Activated CD4-positive, alpha-beta T cell treated with anti-CD3 and anti-CD28 coated beads, Interleukin-2, amount 50 U/mL, for 48 hours (primary cell): ENCODE measurements around the gene B4GALNT4.
"Not testable (repeated sequence)": the region's sequence is repeated elsewhere in the genome, so short reads cannot be mapped to it uniquely, and the experiment has no call there.

Source experiments
- DNase-seq, 2 experiments: peaks; one replicate each; pipeline ENCODE4 v3.0.0-alpha.2; 2020

Gene B4GALNT4

DNA sequence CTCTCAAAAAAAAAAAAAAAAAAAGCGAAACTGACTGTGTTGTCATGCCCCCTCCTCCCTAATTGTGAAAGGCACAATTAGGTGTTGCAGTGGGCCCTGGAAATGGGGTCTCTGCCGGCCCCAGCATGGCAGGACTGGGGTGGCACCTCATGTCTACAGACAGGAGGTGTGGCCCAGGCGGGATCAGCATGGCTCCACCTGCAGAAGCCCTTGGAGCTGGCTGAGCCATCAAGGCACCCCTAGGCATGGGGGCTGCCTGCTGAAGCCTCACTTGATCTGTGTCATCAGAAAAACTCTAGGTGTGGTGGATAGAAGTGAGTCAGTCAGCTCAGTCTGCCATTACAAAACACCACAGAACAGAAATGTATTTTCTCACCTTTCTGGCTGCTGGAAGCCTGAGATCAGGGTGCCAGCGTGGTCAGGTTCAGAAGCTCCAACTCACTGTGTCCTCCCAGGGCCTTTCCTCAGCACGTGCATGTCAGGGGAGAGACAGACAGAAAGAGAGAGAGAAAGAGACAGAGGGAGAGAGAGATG is 10.1 kb upstream of the B4GALNT4 start:
- no peak for DNase-seq

- no peak for DNase-seq
Measured at GRCh38 chr11:360326-361280, 8.7 kb upstream of the B4GALNT4 start.

- no peak for DNase-seq
Measured at GRCh38 chr11:362642-363442, 6.5 kb upstream of the B4GALNT4 start.

DNA sequence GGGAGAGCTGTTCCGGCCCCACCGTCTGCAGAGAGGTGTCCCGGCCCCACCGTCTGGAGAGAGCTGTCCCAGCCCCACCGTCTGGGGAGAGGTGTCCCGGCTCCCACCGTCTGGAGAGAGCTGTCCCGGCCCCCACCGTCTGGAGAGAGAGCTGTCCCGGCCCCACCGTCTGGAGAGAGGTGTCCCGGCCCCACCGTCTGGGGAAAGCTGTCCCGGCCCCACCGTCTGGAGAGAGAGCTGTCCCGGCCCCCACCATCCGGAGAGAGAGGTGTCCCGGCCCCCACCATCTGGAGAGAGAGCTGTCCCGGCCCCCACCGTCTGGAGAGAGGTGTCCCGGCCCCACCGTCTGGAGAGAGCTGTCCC is 5.9 kb upstream of the B4GALNT4 start:
- DNase-seq, result not testable (repeated sequence)

DNA sequence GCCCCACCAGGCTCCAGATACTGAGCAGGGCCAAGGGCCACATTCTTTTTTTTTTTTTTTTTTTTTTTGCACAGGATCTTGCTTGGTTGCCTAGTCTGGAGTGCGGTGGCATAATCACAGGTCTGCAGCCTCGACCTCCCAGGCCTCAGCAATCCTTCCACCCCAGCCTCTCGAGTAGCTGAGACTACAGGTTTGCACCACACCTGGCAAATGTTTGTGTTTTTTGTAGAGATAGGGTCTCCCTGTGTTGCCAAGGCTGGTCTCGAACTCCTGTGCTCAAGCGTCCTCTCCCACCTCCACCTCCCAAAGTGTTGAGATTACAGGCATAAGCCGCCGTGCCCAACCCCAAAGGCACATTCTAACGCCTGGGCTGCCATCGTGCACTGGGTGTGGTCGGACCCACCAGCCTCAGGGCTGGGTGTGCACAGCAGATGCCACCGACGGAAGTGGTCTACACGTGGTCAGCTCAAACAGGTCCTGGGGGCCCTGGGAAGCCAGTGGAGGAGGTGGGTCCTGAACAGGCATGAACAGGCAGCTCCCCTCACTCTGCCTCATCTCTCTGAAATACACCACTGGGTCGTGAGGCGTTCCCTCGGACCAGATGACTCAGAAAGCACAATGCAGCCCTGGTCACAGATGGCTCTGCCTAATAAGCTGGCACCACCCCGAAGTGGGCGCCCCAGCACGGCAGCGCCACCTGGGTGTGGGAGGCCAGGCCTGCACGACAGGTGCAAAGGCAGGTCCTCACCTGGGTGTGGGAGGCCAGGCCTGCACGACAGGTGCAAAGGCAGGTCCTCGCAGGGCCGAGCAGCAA is 5.1 kb upstream of the B4GALNT4 start:
- DNase-seq, result peak; percentile 49 to 61

DNA sequence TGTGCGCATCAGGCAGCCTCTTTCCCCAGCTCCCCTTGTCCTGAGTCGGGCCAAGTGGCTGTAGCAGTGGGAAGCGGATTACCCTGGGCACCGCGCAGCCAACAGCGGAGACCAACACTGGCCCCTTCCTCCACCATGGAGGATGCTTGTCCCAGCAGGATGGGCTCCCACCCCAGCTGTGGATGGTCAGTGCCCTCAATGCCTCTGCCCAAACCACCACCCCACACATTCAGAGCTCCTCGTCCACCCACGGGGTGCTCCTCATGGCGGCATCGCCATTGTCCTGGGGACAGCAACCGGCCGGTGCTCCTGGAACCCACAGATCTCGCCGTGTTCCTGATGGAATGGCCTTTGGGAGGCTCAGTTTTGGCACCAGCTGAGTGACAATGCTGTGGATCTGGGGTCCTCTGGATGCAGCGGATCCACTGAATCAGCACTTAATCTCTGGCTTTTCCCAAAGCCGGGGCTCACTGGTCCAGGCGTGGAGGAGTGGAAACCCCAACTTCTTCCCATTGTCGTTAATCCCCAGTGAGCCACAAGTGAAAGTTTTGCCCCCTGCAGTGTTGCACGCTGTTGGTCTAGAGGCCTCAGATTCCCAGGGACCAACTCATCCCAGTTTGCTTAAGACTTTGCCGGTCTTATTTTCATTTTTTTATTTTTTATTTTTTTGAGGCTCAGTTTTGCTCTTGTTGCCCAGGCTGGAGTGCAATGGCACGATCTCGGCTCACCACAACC is 4.1 kb upstream of the B4GALNT4 start:
- no peak for DNase-seq

GRCh38 chr11:365831-366230 is 3.5 kb upstream of the B4GALNT4 start:
- no peak for DNase-seq

- no peak for DNase-seq
Measured at GRCh38 chr11:367956-368413, 1.3 kb upstream of the B4GALNT4 start.

DNA sequence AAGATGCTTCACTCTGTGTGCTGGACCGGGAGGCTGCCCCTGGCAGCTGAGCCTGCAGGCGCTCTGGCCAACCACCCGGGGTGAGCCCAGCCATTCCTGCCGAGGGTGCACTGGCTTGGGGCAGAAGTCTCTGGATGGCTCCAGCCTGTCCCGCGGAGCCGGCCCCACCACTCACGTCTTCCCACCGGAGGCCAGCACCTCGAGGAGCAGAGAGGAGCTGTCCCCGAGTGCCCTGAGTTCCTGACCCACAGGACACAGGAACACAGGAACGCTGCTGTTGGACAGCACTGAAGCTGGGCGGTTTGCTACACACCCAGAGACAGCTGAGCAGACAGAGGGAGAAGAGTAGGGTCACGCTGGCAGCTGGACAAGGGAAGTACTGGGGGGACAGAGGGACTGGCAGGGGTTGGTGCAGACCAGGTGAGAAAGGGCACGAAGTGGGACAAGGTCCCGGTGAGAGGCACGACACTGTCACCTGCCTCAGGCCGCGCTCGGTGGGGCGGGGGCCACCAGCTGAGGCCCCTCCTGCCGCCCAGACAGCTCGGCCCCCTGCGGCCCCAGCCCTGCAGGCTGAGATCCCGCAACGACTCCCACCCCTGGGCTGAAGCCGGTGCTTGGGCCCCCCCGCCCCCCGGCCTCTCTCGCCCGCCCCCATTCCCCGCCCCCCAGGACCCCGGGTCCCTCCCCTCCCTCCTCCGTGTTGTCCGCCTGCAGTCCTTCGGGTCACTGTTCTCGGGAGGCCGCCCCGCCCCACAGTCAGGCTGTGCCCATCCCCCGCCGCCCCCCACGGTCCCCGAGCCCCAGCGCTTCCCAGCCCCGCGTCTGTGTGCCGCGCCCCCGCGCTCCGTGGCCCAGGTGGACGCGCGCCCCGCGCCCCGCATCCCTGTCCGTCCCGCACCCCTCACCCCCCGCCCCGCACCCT is 624 bp upstream of the B4GALNT4 start:
- DNase-seq, result no peak

- DNase-seq, result no peak
Measured at GRCh38 chr11:370070-370941, 1.0 kb downstream of the B4GALNT4 start.

GRCh38 chr11:371051-371450 is 1.8 kb downstream of the B4GALNT4 start:
- DNase-seq, result no peak

- DNase-seq, result no peak
Measured at GRCh38 chr11:371716-372590, 2.7 kb downstream of the B4GALNT4 start.

GRCh38 chr11:372809-373715 is 3.8 kb downstream of the B4GALNT4 start:
- no peak for DNase-seq

DNA sequence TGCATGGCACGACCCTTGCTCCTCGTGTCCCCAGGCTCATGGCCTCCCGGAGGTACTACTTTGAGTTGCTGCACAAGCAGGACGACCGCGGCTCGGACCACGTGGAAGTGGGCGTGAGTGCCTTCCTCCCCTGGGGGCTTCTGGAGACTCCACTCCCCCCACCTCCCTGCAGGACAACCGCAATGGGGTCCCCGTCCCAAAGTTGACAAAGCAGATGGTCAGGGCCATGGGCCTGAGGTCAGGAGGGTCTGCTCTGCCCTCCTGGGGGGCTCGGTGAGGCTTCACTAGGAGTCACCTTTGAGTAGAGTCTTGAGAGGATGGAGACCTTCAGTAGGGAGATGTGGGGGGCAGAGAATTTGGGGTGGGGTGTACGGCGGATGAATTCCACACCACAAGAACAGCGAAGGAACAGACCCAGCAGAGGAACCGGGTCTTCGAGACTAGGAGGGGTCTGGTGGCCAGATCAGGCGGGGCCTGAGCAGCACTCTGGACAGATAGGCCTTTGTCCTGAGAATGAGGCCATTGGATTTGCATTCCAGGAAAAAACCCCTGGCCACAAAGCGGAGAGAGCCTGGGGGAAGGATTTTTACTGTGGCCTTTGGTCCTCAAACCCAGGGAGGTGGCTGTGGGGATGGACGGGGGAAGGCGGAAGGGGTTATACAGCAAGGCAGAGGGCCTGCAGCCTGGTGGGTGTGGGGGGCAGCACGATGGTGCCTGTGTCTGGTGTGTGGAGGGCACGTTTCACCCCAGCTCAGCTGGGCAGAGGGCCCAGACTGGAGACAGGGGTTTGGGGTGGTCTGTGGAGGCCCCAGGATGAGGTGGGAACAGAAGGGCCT is 4.6 kb downstream of the B4GALNT4 start:
- no peak for DNase-seq

GRCh38 chr11:375065-376025 is 6.0 kb downstream of the B4GALNT4 start:
- no peak for DNase-seq
